Ishikawa (cell line): ENCODE data around the gene RRM2.

ENCODE experiments used
- CEBPB ChIP-seq: IDR thresholded peaks from 2 replicates; pipeline ENCODE4 v1.6.1; 2012
- CREB1 ChIP-seq: IDR thresholded peaks from 2 replicates; pipeline ENCODE4 v1.6.1; 2012; ENCODE audit warnings: low read depth
- EGR1 ChIP-seq: IDR thresholded peaks from 2 replicates; pipeline ENCODE4 v1.6.1; 2012
- EP300 ChIP-seq: IDR thresholded peaks from 2 replicates; pipeline ENCODE4 v1.6.1; 2012; ENCODE audit warnings: borderline replicate concordance
- FOXM1 ChIP-seq: IDR thresholded peaks from 2 replicates; pipeline ENCODE4 v1.6.1; 2012; ENCODE audit warnings: low read depth, borderline replicate concordance
- MAX ChIP-seq: IDR thresholded peaks from 2 replicates; pipeline ENCODE4 v1.6.1; 2012
- NFIC ChIP-seq: IDR thresholded peaks from 2 replicates; pipeline ENCODE4 v1.6.1; 2012
- RAD21 ChIP-seq: IDR thresholded peaks from 2 replicates; pipeline ENCODE4 v1.6.1; 2012; ENCODE audit warnings: low read depth
- REST ChIP-seq: IDR thresholded peaks from 2 replicates; pipeline ENCODE4 v1.6.1; 2012; ENCODE audit warnings: low read depth, mild to moderate bottlenecking
- TAF1 ChIP-seq: IDR thresholded peaks from 2 replicates; pipeline ENCODE4 v1.6.1; 2012; ENCODE audit warnings: low read depth, mild to moderate bottlenecking
- TCF12 ChIP-seq: IDR thresholded peaks from 2 replicates; pipeline ENCODE4 v1.6.1; 2012; ENCODE audit warnings: low read depth
- TEAD4 ChIP-seq: IDR thresholded peaks from 2 replicates; pipeline ENCODE4 v1.6.1; 2012
- USF1 ChIP-seq: IDR thresholded peaks from 2 replicates; pipeline ENCODE4 v1.6.1; 2012
- YY1 ChIP-seq: IDR thresholded peaks from 2 replicates; pipeline ENCODE4 v1.6.1; 2012; ENCODE audit warnings: low read depth
- ZBTB7A ChIP-seq: IDR thresholded peaks from 2 replicates; pipeline ENCODE4 v1.6.1; 2012; ENCODE audit warnings: low read depth

The RRM2 gene

GRCh38 chr2:10128420-10128819, 5.9 kb downstream of the RRM2 start:
- TF ChIP-seq FOXM1 (no peak), CEBPB (no peak), EGR1 (no peak), TAF1 (no peak), YY1 (no peak), USF1 (no peak), TCF12 (no peak), EP300 (no peak), RAD21 (no peak), TEAD4 (no peak), REST (no peak), ZBTB7A (no peak), NFIC (no peak), CREB1 (no peak), MAX (no peak)

- TF ChIP-seq YY1 (no peak), CREB1 (no peak), NFIC (no peak), TAF1 (no peak), REST (no peak), USF1 (no peak), TCF12 (no peak), MAX (no peak), RAD21 (no peak), CEBPB (no peak), ZBTB7A (no peak), EGR1 (no peak), FOXM1 (no peak), EP300 (no peak), TEAD4 (no peak)
Measured at GRCh38 chr2:10129490-10129889, 7.0 kb downstream of the RRM2 start.

- TF ChIP-seq TAF1 (no peak), REST (no peak), RAD21 (no peak), YY1 (no peak), TCF12 (no peak), EGR1 (no peak), MAX (no peak), CEBPB (no peak), EP300 (no peak)
Measured at GRCh38 chr2:10132043-10132575, 9.6 kb downstream of the RRM2 start.

GRCh38 chr2:10132596-10132995, 10.1 kb downstream of the RRM2 start:
- TF ChIP-seq TEAD4 (no peak), CREB1 (no peak), TAF1 (no peak), FOXM1 (no peak), TCF12 (no peak), MAX (no peak), NFIC (no peak)
